Measurements from ENCODE around the gene ASXL3.

The ASXL3 gene

DNA sequence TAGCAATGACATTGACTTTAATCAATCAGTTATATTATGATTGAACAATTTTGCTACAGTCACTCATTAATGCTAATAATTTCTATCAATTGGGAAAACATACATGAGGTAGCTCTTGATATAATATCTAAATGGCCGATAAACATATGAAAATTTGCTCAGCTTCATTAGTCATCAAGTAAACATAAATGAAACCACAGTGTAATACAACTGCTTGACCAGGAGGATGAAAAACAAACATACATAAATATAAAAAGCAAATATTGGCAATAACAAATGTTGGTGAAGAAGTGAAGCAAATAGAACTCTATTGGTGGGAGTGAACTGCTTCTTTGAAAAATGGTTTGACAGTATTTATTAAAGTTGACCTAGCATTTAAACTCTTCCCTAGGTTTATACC lies 130.9 kb downstream of the ASXL3 start:
- H3K4me3 ChIP-seq (ENCODE audit: low read depth, low read length), result no peak overlapping the region
- no peak for DNase-seq (ENCODE audit: low read depth, low spot score)
- TF ChIP-seq, protein P1, sequence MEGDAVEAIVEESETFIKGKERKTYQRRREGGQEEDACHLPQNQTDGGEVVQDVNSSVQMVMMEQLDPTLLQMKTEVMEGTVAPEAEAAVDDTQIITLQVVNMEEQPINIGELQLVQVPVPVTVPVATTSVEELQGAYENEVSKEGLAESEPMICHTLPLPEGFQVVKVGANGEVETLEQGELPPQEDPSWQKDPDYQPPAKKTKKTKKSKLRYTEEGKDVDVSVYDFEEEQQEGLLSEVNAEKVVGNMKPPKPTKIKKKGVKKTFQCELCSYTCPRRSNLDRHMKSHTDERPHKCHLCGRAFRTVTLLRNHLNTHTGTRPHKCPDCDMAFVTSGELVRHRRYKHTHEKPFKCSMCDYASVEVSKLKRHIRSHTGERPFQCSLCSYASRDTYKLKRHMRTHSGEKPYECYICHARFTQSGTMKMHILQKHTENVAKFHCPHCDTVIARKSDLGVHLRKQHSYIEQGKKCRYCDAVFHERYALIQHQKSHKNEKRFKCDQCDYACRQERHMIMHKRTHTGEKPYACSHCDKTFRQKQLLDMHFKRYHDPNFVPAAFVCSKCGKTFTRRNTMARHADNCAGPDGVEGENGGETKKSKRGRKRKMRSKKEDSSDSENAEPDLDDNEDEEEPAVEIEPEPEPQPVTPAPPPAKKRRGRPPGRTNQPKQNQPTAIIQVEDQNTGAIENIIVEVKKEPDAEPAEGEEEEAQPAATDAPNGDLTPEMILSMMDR (IDR thresholded peaks at IDR 0.05; ENCODE audit: low read depth, low read length), result no peak
- in situ Hi-C loops (cut with HindIII; ENCODE audit: low sequenced_read_pairs), result no loop called here

DNA sequence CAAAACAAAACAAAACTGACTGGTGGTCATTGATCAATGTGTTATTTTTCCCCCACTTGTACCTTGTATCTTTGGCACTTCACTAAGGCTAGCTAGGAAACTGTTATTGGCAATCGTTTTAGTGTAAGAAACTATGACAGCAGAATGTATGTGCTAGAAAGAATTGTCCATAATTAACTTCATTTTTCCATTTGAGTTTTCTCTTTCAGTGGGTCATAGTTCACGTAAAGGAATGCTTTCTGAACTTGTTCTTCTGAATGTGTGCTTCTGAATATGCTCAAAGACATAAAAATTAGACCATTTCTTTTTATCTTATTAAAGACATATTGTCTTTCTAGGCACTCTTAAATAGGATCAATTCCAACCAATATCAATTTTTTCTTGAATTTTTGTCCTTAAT lies 132.2 kb downstream of the ASXL3 start:
- no peak for DNase-seq (ENCODE audit: low read depth, low spot score)
- H3K4me3 ChIP-seq (ENCODE audit: low read depth, low read length), result no peak overlapping the region
- in situ Hi-C loops (cut with HindIII; ENCODE audit: low sequenced_read_pairs), result no loop called here
- TF ChIP-seq, protein P1 (IDR thresholded peaks at IDR 0.05; ENCODE audit: low read depth, low read length), result no peak

- in situ Hi-C loops (cut with HindIII; ENCODE audit: low sequenced_read_pairs), result no loop called here
- TF ChIP-seq, protein P1 (IDR thresholded peaks at IDR 0.05; ENCODE audit: low read depth, low read length), result no peak
- H3K4me3 ChIP-seq (ENCODE audit: low read depth, low read length), result no peak overlapping the region
- no peak for DNase-seq (ENCODE audit: low read depth, low spot score)
Observed at GRCh38 chr18:33711514-33711913, 133.5 kb downstream of the ASXL3 start.

DNA sequence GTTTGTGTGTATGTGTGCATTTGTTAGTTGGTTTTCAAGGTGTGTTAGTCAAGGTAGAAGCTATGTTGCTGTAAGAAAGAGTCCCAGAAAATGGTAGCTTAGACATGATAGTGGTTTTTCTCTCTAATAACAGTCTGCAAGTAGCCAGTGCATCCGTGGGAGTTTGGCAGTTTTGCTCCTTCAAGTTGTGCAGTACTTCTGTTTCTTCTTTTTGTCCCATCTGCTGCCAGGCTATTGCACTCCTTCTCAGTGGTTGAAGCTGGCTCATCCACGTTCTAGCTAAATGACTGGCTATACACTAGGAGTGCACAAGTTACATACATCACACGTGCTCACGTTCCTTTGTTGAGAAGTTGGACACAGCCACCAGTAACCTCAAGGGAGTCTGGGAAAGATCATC lies 134.7 kb downstream of the ASXL3 start:
- no peak overlapping the region for H3K4me3 ChIP-seq (ENCODE audit: low read depth, low read length)
- no peak for DNase-seq (ENCODE audit: low read depth, low spot score)
- TF ChIP-seq, protein P1 (IDR thresholded peaks at IDR 0.05; ENCODE audit: low read depth, low read length), result no peak
- in situ Hi-C loops (cut with HindIII; ENCODE audit: low sequenced_read_pairs), result no loop called here

- no peak for DNase-seq (ENCODE audit: low read depth, low spot score)
- no peak overlapping the region for H3K4me3 ChIP-seq (ENCODE audit: low read depth, low read length)
- in situ Hi-C loops (cut with HindIII; ENCODE audit: low sequenced_read_pairs), result no loop called here
- TF ChIP-seq, protein P1 (IDR thresholded peaks at IDR 0.05; ENCODE audit: low read depth, low read length), result no peak
Observed at GRCh38 chr18:33716061-33716683, 138.2 kb downstream of the ASXL3 start.

DNA sequence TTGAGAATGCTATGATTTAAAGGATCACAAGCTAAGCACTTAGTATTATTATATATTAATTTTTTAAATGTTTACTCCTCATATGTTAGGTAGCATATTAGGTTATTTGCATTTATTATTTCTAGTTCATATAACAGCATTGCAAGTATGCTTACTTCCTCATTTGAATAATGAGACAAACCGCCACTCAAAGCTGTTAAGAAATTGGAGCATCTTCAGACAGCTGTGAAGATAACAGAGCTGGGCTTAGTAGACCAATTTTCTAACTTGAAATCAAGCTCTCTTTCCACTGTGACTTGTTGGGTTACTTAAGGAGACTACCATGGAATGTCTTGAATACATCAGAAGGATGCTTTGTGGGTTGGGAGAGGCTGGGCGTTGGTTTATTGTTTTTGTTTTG lies 139.3 kb downstream of the ASXL3 start:
- no peak overlapping the region for H3K4me3 ChIP-seq (ENCODE audit: low read depth, low read length)
- in situ Hi-C loops (cut with HindIII; ENCODE audit: low sequenced_read_pairs), result no loop called here
- TF ChIP-seq, protein P1 (IDR thresholded peaks at IDR 0.05; ENCODE audit: low read depth, low read length), result no peak
- DNase-seq (ENCODE audit: low read depth, low spot score), result no peak

Measured in astrocyte of the spinal cord (primary cell).